C4-2B (cell line): Measurements from ENCODE around the gene GFOD1.

ENCODE experiments used
- H3K27ac ChIP-seq: fragments of 450-650 bp; 2 replicates; pipeline ENCODE4 v1.5.1; 2017
- CTCF ChIP-seq: fragments of 450-650 bp; conservative IDR thresholded peaks from 2 replicates; pipeline ENCODE4 v1.5.1; 2017; ENCODE audit warnings: mild to moderate bottlenecking
- ZFX ChIP-seq: fragments of 450-650 bp; IDR thresholded peaks from 2 replicates; pipeline ENCODE4 v1.6.1; 2017

GFOD1 gene

DNA sequence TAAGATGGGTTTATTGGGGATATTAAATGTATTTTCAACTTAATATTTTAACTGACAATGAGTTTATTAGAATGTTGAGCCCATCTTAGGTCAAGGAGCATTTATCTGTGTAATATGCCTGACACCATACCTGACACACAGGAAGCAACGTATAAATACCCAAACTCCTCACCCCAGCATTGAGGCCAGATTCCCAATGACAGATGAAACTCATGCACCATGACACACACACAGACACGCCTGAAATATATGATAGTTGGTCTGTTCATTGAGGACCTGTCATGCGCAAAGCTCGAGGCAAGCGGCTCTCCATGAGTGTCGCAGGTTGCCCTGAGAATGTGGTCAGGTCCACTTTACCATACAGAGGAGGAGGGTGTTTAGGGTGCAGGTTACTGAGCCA, 64.1 kb downstream of the GFOD1 start:
- H3K27ac ChIP-seq, result no peak overlapping the region
- TF ChIP-seq ZFX, result no peak

DNA sequence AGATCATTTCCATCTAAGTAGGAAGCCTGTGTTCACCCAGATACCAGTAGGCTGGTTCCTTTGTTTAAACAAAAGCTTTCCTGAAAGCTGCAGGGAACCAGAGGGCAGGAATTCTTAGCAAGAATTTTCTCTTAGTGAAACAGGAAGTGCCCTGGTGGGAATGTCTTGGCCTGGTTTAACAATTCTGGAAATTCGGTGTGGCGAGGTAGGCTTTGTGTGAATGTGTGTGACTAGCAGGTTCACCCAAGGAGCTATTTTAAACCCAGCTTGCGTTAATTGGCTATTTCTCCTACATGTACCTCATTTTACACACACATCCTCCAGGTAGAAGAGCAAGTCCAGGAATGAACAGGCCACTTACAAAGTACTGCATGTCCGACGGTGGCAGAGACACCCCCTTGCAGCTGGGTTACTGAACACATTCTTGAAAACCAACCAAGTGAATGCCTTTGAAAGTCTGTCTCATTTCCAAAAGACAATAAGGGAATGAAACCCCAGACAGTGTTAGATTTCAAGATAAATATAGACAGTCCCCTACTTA, 64.6 kb downstream of the GFOD1 start:
- TF ChIP-seq CTCF (no peak), ZFX (no peak)
- H3K27ac ChIP-seq, result no peak overlapping the region

- 0 out of 2 replicates have a peak overlapping the region, but pooled peaks have one; percentile 14 for H3K27ac ChIP-seq
- TF ChIP-seq ZFX (no peak), CTCF (no peak)
Observed at GRCh38 chr6:13421425-13422059, 65.9 kb downstream of the GFOD1 start.

GRCh38 chr6:13420269-13420668, 67.1 kb downstream of the GFOD1 start:
- TF ChIP-seq CTCF, result no peak
- TF ChIP-seq ZFX, result no peak
- H3K27ac ChIP-seq, result peak overlapping the region; percentile 26

DNA sequence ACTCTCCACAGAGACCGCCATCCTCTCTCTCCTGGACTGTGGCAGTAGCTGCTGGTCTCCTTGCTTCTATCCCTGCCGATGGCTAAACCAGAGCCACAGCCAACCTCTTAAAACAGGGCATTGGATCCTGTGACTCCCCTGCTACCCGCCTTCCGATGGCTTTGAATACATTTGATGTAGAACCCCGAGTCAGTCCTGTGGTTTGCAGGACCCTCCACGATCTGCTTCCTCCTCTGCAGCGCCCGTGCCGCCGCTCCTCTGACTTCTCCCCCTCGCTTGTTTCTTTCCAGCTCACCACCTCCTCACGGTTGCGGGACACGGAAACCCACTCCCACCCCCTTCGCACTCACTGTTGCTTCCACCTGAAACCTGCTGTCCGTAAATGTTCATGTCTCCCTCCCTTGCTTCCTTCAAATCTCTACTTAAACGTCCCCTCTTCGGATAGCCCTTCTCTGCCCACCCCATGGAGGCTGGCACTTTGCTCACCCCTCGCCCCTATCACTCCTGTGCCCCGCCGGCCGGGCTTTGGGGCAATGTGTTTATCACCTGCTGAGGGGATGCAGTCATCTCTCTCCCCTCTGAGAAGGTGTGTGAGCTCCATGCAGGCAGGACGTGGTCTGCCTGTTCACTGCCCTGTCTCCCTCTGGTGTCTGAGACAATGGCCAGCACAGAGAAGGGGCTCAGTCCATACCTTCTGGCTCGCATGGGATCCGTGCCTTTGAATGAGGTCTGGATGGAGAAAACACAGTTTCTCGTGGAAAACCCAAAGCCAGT, 67.8 kb downstream of the GFOD1 start:
- H3K27ac ChIP-seq, result peak overlapping the region; percentile 26
- TF ChIP-seq CTCF (no peak), ZFX (no peak)

- TF ChIP-seq CTCF, result no peak
- no peak for TF ChIP-seq ZFX
- no peak overlapping the region for H3K27ac ChIP-seq
Observed at GRCh38 chr6:13418844-13419243, 68.6 kb downstream of the GFOD1 start.

DNA sequence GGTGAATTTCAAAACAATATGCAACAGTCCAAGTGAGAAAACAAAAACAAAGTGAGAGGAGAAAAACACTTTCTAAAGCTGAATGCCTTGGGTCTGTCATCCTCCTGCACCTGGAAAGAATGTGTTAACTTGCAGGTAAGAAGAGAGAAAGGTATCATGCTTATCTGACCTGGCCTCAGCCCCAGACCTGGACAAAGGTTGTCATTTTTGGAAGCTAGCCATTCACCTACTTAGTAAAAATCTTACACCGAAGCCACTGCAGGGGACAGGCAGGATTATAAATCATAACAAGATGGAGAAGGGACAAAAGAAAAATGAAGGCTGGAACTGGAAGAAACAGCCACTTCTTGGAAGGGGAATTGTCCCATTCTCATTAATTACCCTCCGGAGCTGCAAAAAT, 69.4 kb downstream of the GFOD1 start:
- TF ChIP-seq CTCF (no peak), ZFX (no peak)
- H3K27ac ChIP-seq, result no peak overlapping the region
